GM18867 (cell line): ENCODE data around the gene QKI.

ENCODE experiments used
- ATAC-seq: cut with Tn5 transposase; IDR thresholded peaks from one replicate; pipeline ENCODE4 v1.9.1; 2021; ENCODE audit warnings: mild to moderate bottlenecking, moderate library complexity; ENCODE audit not compliant: unreplicated experiment

Gene QKI

GRCh38 chr6:163527291-163527690 is 112.8 kb downstream of the QKI start:
- no peak for ATAC-seq

DNA sequence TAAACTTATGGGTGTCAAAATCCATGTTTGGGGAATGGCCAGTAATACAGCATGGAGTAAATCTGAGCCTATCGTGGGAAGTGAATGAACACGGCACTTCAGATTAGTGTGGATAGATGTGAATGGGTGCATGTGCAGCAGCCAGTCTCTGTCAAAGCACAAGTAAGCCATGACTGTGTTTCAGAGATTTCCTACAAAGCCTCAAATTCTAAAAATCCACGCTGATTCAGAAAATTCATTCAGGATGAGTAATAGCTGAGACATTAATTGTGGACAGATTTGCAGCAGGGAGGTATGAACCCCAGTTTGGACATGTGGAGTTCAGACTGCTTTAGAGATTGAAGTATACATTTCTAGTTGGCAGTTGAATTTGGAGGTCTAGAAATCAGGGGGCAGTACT is 115.1 kb downstream of the QKI start:
- no peak for ATAC-seq

DNA sequence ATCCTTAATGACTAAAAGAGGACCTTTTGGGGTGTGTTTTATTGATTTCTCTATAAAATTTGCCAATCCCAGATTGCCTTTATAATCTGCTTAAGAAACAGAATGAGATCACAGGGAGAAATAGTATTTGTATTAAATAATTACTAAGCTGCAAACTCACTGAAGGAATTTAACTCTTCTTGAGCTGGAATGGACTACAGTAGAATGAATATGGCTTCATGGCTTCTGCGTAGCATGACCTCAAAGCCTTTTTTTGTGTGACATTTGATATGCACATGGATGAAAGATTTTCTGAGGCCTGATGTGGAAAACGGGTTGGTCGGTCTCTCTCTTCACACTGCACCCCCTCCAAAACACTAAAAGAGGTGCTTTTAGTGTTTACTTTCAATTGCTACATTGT is 115.9 kb downstream of the QKI start:
- ATAC-seq: no peak

DNA sequence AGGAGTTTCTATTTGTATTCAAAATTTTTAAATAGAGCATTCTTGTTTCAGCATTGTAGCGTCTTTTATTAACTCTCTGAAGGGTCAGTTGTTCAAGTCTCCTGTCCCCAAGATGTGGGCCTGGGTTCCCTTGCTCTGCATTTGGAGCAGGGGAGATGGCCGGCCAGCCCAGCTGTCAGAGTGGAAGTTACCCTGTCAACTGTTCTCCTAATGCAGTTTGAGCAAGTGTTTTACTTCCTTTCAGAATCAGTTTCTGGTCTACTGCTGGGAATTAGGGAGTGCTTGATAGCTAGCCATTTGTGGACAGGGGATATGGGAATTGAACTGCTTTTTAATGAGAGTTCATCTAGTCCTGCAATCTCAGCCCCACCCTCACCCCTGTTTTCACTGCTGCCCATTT is 116.6 kb downstream of the QKI start:
- no peak for ATAC-seq

- no peak for ATAC-seq
Measured at GRCh38 chr6:163532526-163533078, 118.1 kb downstream of the QKI start.

GRCh38 chr6:163533443-163533842 is 118.9 kb downstream of the QKI start:
- ATAC-seq: no peak

DNA sequence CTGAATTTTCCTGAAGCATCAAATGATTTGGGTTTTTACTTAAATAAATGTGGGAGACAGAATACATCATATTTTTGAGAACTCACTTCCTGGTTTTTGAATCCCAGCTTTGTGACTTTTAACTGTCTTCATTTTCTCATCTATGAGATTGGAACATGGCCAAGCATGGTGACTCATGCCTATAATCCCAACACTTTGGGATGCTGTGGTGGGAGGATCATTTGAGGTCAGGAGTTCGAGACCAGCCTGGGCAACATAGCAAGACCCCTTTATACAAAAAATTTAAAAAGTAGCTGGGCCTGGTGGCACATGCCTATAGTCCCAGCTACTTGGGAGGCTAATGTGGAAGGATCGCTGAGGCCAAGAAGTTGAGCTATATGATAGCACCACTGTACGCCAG is 122.3 kb downstream of the QKI start:
- ATAC-seq: no peak

DNA sequence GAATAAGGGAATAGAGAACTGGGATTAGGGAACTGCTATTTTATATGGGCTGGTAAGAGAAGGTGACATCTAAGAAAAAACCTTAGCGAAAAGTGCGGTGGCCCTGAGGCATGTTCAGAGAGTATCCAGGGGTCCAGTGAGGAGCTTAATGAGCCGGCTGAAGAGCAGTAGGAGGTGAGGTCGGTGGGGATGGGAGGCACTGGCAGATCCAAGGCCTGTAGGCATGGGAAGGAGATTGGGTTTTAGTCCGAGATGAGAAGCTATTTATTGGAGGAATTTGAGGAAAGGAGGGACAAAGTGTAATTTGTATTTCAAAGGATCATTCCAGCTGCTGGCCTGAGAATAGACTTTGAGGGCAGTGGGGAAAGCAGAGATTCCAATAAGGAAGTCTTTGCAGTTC is 123.8 kb downstream of the QKI start:
- ATAC-seq: no peak

- no peak for ATAC-seq
Measured at GRCh38 chr6:163539101-163539762, 124.7 kb downstream of the QKI start.

DNA sequence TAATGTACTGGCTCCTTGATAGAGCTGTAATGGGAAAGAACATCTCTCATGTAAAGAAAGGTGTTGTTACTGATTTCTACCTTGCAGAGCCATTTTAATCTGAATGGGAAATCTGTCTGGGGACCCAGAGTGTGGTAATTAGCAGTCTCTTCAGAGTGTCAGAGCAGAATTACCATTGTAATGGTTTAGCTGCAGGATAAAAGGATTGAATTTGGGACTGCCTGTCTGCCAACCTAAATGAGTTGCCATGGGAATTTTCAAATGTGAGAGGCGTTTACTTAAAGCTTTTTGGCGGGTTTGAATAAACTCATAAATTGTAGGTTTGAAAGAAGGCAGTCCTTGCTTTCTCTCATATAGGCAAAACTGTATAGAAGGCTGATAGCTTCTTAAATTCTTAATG is 128.8 kb downstream of the QKI start:
- no peak for ATAC-seq

- ATAC-seq: no peak
Measured at GRCh38 chr6:163545370-163545769, 130.9 kb downstream of the QKI start.

DNA sequence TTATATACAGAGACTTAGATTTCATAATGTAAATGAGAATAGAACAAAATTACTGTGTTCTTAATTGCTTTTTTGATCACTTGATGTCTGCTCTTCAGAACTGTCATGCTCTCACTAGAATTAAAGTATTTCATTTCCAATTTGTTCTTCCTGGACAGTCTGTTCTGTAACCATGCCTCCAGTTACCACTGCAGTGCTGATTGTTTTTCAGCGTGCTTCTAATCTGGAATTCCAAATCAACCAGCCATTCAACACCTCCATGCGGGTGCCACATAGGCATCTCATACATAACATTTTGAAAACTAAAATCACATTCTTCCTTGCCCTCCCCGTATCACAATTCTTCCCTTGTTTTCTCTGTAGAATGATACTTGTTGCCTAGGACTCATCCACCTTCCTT is 132.8 kb downstream of the QKI start:
- ATAC-seq: no peak

- ATAC-seq: no peak
Measured at GRCh38 chr6:163548624-163549023, 134.1 kb downstream of the QKI start.

DNA sequence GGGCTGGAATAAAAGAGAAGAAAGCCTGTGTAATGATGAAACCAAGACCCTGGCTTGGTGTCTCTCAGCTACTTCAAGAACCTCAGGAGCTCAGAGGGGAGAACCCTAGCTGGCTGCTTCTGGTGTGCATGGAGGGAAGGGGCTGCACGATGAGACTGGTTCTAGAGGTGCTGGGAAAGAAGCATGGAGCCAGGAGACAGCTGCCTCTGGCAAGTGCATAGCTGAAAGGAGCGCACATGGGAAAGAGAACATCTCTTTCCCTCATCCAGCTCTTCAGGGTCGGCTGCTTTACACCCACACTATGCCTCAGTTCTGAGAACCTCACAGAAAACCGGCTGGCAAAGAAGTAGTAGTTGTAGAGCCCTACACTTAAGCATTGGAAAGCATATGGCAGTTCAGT is 139.5 kb downstream of the QKI start:
- ATAC-seq: no peak

DNA sequence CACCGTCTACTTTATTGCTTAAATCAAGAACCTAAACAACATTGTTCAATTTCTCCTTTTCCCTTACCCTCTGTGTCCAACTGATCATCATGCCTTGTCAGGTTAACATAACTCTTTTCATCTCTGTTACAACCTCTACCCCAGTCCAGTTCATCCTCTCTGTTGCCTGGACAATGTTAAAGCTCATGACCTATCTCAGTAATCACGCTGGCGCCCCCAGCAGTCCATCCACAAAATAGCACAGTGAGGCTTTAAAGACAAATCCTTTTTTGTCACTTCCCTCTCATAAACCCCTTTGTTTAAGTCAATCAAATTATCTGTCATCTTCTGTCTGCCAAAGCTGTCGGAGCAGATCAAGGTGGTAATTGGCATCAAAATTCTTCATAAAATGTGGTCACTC is 140.1 kb downstream of the QKI start:
- no peak for ATAC-seq

DNA sequence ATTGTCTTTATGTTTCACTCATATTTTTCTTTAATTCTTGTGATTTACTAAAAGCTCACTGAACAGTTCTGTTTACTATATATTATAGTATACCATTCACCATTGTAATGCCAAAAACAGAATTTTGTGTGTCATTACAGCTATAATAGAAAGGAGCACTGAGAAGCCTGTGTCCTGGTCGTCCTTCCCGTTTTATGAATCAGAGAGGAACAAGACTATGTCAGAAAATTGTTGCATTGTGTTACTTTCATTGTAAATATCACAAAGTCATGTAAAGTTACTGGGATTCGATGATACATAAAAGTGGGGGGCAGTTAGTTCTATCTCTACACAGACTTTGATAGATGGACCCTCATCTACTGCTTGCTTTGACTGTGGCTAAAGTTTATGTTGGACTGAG is 145.1 kb downstream of the QKI start:
- ATAC-seq: no peak

DNA sequence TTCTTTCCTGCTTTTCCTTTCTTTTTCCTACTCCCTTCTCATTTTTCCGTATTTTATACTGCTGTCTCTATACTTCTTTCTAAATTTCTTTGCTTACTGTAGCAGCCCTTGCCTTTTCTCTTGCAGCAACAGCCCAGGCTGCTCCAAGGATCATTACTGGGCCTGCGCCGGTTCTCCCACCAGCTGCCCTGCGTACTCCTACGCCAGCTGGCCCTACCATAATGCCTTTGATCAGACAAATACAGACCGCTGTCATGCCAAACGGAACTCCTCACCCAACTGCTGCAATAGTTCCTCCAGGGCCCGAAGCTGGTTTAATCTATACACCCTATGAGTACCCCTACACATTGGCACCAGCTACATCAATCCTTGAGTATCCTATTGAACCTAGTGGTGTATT is 148.8 kb downstream of the QKI start:
- ATAC-seq: no peak

DNA sequence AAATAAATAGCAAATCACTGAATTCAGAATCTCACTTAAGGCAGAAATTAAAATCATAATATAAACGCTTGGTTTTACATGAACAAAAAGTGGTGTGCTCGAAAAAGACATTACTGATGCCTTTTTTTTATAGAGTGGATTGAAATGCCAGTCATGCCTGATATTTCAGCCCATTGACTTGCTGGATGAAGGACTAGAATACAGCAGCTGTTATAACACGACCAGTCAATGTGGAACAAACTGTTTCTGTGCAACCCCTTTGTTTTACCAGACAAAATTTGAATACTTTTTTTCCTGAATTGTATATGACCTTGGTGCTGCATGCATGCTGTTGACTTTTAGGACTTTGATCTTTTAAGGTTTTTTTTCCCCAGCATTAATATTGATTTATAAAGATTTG is 150.0 kb downstream of the QKI start:
- ATAC-seq: no peak

GRCh38 chr6:163565140-163565539 is 150.6 kb downstream of the QKI start:
- ATAC-seq: no peak

DNA sequence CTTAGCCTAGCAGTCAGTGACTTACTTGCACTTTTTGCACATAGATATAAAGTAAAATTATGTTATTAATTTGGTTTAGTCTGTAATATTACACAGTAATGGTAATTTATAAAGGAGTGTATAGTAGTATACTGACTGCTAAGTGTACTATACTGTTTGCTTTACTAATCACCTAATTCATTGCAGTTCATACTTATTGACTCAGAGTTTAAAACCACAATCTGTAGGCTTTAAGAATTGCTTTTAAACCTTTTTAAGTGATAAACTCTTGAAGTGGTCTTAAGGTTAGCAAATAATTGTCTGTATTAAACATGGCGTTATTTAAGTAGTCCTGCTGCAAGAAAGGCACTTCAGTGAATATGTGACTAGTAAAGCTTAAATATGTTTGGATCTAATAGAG is 151.5 kb downstream of the QKI start:
- no peak for ATAC-seq

DNA sequence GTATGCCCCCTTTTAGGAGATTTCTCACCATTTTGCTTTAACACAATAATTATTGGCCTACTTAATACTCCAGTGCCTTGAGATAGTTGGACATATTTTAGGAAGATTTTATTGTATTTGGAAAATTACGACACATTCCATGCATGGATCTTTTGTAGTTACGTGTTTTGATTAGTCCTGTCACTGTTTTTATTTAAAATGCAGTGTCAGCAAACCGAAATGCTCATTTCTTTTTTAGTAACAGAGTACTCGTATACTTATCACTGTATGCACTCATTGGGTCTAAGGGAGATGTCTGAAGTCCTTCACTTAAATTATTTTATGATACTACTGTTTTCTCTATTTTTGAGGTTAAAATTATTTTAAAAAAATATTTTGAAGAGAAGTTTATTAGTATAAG is 153.8 kb downstream of the QKI start:
- no peak for ATAC-seq

DNA sequence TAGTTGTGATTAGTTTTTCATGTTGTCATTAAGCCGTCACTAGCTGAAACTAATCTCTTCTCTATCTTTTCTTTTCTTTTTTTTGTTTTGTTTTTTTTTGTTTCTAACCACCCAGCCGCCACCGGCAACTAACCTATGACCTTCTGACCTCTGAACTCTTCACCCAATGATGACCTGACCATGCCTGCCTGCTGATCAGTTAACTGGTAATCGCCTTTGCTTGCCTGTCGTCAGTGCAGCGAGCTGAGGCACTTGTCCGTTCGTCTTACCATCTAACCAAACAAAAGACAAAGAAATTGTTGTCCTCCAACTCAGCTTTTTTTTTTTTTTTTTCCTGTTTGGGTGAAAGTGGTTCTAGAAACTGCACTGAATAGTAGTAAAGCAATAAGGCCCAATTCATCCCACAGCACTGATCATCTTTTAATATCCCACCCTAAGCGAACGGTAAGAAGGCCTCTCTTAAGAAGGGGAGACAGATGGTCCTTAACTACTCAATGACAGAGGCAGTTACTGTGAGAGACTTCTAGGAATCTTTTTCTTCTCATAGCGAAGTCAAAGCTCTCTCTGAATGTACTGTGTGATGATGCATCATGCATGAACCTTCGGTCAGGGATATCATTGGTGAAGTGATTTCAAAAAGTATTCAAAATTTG is 156.2 kb downstream of the QKI start:
- no peak for ATAC-seq

- no peak for ATAC-seq
Measured at GRCh38 chr6:163571730-163572129, 157.2 kb downstream of the QKI start.
